ENCODE results near the gene TESMIN.

The TESMIN gene

DNA sequence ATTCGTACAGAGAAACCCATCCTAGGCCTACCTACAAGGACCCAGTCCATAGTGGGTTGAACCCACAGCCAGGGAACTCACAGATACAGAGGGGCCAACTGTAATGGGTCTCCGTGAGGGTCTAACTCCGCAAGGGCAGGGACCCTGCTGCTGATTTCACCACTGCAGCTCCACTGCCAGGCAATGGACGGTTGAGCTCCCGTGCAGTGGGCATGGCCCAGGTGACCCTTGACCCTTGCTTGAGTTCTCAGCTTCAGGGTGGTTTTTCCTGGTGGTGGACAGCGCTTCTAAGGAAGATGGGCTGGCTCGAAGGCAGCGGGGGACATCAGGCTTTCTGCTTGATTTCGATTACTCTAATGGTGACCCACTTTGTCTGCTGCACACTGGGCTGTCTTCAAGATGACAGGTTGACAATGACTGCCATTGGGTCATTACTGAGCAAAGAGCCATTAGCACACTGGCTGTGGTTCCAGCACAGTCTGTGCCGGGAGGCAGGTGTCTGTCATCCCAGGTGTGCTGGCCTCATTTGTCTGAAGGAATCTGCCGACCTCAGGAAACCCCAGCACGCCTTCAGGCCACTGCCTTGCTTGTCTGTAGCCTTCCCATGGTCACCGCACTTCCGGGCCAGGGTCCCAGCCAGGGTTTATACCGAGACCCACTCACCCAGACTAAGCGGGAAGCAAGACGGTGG, 70.6 kb downstream of the TESMIN start:
- no peak for DNase-seq

DNA sequence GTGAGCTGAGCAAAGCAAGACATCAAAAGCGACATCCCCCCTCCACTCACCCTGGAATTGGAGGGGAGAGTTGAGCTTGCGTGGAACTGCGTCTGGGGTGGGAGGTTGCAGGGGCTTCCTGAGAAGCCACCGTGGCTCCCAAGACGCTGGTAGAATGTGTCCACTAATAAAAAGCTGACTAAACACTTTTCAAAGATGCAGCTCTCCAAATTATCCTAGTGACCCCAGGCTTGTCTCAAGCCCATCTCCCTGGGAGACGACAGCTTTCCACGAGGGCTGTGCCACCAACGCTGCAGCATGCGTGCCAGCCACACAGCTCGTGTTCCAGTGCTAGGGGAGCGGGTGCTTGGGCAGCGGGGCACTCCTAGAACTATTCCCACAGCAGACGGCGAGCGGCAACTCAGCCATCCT, 73.3 kb downstream of the TESMIN start:
- DNase-seq = no peak

DNA sequence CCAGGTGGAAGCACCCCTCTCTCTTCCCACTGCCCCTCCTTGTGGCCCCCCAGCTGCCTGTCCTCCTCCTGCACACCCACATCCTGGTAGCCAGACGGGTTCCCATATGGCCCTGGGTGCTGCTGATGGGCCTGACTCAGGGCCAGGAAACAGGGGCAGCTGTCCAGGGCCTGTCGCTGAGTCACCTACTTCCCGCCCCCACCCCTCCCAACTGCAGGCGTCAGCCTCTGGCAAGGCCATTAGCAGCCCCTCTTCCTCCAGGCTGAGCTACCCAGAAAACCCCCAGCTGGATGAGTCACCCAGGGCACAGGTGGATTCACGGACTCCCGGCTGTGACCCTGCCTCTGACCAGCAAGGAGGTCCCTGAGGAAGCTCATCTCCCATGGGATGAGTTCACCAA, 73.9 kb downstream of the TESMIN start:
- DNase-seq = no peak

DNA sequence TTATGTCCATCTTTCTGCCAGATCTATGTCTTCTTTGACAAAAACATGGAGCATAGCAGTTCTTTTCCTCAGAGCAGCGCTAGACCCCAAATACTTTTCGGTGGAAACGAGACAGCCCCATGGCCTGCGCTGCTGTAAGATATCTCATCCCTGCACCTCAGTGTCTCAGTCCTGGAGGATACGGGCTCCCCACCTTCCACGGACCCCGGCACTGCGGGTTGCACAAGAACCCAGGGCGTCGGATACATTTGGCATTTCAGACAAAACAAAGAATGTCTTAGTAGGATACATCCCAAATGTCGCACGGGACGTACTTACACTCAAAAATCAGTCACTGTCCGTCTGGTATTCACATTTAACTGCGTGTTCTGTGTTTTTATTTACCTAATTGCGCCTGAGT, 76.9 kb downstream of the TESMIN start:
- DNase-seq = no peak

DNA sequence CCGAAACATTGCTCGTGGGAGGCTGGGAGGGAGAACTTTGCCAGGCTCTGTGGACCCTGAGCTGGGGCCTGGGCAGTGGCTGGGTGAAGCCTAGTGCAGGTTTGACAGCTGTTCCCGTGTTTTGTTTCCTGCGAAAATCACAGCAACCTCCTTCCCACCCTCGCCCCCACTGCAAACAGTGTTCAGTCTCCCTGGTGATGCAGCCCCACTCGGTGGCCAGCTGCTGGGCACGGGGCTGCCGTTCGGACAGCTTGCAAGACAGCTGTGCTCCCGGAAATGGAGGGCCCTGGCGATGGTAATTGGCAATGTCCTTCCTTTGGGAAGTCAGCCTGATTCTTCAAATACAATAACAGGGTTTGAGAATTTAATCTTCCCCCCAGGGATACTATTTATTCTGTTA, 77.3 kb downstream of the TESMIN start:
- no peak for DNase-seq

DNA sequence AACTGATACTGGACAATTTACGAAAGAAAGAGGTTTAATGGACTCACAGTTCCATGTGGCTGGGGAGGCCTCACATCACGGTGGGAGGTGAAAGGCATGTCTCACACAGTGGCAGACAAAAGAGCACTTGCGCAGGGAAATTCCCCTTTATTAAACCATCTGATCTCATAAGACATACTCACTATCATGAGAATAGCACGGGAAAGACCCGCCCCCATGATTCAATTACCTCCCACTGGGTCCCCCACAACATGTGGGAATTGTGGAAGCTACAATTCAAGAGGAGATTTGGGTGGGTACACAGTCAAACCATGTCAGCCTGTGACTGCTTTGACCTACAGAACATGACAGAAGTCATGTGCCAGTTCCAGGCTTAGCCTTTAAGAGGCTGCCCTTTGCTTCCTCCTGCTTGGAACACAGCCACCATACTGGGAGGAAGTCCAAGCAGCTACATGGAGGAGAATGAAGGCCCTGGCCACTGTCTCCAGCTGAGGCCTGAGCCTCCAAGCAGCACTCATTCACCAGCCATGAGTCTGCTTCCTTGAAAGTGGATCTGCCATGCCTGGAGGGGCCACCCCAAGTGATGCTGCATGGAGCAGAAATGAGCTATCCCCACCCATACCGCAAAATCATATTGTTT, 77.9 kb downstream of the TESMIN start:
- no peak for DNase-seq

DNA sequence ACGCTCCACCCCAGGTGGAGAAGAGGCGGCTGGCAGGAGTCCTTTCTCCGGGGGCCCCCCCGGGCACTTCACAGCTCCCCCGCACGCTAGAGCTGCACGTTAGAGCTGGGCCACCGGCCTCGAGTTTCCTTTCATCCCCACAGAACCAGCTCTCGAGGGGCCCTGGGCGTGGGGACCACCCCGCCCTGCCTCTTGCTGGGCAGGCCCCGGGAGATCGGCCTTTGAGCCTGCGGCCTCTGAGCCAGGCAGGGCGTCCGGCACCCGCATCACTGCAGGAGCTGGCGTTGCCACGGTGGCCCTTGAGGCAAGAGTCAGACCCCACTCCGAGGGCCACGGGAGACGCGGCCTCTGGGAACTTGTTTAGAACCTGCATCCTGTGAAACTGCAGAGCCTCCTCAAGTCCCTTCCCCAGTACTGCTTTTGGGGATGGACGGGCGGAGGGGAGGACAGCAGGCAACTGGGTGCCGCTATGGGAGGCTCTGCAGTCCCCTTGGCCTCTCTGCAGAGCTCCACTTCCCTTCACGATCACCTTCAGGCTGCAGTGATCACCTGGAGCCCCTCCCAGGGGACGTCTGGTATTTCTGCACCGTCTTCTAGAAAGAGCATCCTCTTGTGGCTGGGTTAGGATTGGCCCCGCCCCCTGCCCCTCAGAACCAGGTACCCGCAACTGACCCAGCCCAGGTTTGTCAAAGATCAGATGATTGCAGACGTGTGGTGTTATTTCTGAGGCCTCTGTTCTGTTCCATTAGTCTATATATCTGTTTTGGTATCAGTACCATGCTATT, 80.9 kb downstream of the TESMIN start:
- no peak for DNase-seq

DNA sequence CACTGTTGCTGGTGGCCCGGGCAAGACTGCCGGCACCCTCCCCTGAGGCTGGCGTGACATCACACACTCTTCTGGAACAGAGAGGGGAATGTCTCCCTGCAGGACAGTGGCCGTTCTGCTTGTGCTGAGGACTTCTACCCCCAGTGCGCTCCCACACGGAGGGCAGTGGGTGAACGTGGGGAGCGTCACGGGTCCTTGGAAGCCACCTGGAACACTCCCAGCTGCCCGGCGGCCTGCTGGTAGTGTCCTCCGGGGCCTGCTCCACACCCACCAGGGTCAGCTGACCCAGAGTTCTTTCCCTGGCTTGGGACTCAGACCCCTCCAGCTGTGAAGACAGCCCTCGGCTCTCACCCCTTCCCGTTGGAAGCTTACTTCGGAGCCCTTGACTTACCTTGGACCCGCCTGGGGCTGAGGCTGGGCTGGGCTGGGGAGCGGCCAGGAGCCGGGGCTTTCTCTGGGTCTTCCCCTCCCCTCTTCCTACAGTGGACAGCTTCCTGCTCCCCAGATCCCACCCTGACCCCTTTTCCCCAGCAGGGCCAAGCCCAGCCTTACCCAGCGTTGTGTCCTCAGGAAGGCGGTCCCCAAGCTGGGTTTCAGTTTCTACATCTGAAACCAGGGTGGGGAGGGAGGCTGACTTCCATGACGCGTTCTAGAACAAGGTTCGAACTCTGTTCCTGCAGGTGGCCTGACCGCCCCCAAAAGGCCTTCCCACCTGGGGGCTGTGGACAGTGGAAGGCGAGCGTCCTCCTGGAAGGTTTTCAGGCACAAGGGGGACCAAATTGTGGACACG, 81.8 kb downstream of the TESMIN start:
- DNase-seq = no peak

DNA sequence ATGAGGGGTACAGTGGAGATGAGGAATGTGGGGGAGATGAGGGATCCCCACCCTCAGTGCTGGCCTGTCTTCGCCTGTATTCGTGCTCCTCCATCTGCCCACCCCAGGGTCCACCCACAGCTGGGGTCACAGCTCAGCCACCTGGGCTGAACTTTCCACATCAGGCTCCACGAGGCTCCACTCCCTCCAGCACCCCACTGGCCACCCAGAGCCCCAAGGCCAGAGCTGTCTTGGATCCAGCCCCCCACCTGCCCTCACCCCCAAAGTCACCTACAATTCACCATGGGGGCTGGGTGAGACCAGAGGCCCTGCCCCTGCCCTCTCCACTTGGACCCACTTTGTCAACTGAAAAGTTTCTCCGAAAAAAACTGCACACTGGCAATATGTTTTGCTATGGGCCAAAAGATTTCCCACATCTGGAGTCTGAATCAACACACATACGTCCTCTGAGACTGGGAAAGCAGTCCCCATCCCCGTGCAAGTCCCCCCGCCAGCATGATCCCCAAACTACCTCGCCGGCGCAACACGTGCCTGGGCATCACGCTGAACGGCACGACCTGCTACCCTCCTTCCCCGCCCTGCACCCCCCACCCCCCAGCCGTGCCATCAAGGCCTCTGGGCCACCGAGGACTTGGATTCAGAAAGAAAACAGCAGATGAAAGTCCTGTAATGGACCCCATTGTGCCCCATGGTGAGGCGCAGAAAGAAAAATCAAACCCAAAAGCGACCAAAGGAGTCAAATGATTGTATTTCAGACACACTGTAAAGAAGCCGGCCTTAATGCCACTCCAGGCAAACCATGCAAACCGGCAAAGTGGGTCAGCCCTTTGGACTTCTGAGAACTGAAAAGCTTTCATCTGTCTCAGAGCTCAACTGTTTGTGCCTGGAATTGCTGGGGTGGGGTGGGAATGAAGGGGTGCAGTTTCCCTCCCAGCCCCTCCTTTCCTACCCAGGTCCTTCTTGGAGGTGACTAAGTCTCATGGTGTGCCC, 83.5 kb downstream of the TESMIN start:
- no peak for DNase-seq

DNA sequence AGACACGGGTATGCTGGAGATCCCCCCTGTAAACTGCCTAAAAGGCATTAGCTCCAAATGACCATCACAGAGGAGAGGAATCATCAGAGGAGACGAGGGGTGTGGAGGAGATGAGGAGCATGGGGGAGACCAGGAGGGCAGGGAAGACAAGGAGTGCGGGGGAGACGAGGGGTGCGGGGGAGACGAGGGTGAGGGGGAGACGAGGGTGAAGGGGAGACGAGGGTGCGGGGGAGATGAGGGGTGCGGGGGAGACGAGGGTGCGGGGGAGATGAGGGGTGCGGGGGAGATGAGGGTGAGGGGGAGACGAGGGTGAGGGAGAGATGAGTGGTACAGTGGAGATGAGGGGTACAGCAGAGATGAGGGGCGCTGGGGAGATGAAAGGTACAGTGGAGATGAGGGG, 84.5 kb downstream of the TESMIN start:
- no peak for DNase-seq

DNA sequence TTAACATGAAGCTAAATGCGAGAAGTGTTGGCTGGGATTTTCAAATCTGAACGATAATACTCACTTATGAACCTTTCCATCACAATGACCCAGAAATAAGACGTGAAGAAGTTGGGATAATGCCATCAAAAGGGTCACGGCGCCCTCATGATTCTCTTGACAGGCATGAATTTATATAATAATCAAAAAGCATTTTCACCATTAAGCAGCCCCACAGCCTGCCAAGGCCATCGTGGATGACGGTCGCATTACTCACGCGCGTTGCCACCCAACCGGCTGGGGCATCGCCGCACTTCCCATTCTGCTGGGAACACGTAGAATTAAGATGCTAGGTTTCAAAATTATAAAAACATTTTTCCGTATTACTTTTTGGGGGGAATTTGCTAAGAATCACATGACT, 85.9 kb downstream of the TESMIN start:
- DNase-seq = no peak

DNA sequence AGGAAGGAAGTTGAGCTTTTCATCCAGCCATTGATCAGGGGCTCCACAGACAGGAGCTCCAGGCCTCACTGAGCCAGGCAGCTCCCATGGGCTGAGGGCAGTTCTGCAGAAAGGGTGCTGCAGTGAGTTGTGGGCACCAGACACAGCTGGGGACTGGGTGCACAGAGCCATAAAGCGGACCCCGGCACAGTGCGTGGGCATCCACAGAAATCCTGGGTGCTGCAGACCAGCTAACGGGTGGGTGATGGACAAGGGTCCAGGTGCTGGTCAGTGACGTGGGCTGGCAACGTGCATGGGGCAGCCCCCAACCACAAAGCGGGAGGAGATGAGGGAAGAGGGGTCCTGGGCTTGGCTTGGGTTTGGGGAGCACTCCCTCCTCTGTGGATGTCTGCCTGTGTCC, 86.4 kb downstream of the TESMIN start:
- DNase-seq = no peak

DNA sequence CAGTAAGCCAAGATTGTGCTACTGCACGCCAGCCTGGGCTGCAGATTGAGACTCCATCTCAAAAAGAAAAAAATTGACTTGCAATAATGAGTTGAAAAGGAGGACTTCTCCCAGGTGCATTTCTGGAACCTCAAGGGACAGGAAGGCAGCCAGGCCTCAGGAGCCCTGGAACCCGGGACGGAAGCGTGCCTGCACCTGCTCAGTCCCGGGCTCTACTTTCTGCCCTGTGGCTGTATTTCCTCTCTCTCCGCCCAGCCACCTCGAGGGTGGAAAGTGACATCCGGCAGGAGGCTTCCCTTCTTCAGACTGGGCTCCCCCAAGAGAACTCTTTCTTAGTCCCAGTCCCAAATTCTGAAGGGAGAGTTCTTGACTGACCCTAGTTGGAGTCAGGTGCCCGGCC, 87.2 kb downstream of the TESMIN start:
- DNase-seq = no peak

DNA sequence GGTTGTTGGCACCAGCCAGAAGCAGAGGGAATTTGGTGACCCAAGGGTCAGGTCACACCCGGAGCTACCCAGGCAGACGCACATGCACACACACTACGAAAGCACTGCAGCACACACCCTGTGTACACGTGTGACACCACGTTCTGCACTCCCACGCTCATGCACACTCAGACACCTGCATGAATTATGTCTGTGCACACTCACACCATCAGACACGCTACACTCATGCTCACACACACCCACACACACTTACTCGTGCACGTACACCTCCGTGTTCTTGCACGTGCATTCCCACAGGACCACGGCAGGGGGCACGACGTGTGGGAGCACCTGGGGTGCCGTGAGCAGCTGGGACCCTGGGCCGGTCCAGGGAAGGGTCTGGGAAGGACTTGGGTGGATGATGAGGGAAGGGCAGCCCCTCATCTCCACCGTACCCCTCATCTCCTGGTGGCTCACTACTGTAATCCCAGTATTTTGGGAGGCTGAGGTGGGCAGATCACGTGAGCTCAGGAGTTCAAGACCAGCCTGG, 87.8 kb downstream of the TESMIN start:
- no peak for DNase-seq

DNA sequence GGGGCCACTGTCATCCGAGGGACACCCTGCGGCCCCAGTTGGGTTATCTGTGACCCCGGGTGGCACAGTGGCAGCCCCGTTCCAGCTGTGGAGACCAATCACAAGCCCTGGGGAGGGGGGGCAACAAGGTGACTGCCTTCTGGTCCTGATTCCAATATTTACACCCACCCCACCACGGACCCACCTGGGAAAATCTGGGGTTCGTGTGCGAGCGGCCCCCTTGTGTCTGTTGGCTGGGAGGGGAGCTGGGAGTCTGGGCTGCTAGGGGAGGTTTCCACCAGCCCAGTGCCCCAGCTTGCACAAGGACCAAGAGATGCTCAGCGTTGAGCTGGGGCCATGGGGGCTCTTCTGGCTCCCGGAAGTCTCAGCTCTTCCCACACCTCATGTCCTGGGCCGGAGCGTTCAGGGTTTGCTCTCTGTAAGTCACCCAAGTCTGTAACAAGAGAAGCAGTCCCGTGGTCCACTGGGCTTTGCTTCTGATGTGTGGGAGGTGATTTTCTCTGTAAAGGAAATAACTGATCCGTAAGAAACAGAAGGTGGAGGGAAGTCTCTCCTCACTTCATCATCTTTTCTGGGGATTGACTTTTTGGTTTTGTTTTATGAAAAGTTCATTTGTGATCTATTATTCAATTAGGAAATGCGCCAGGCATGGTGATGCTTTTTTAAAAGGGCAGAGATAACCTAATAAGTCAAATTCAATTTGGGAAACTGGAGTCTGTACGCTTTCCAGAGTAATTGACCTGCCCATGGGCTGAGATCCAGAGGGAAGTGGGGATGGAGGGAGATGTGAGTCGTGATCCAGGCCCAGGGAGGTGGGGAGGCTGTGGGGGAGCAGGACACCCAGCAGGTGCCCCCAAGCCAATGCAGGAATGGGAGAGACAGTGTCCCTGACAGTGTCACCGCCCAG, 89.4 kb downstream of the TESMIN start:
- no peak for DNase-seq

DNA sequence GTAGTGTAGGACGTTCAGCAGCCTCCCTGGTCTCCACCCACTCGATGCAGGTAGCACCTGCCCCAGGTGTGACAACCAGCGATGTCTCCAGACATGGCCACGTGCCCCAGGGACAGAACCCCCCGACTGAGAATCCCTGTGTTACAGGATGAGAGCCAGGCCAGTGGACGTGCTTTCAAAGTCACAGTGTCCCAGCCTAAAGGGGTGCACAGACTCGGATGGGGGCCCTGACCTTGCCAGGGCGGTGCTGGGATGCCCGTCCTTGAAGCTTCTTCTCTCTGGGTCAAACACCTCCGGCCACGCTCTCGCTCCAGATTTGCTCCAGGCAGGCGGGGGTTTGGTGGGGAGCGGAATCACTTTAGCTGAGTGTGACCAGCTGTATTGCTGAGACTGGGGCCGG, 90.3 kb downstream of the TESMIN start:
- DNase-seq = no peak

DNA sequence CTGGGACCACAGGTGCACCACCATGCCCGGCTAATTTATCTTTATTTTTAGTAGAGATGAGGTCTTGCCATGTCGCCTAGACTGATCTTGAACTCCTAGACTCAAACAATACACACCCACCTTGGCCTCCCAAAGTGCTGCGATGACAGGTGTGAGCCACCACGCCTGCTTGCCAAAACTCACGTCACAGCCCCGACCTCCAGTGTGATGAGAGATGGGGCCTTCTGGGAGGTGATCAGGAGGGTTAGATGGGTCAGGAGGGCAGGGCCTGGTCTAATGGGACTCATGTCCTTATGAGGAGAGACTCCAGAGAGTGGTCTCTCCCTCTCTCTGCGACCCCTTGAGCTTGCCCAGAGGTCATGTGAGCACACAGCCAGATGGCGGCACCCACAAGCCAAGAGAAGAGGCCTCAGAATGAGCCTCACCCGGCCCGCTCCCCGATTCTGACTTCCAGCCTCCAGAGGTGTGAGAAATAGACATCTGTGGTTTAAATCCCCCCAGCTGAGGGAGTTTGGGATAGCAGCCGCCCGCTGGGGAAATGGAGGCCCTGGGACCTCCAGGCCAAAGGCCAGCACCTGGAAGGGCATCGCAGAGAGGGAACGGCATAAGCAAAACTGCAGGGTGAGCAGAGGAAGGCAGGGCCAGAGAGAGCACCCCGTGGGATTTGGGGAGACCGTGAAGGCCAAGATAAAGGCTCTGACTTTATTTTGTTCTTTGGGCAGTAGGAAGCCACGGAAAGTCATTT, 91.1 kb downstream of the TESMIN start:
- no peak for DNase-seq

DNA sequence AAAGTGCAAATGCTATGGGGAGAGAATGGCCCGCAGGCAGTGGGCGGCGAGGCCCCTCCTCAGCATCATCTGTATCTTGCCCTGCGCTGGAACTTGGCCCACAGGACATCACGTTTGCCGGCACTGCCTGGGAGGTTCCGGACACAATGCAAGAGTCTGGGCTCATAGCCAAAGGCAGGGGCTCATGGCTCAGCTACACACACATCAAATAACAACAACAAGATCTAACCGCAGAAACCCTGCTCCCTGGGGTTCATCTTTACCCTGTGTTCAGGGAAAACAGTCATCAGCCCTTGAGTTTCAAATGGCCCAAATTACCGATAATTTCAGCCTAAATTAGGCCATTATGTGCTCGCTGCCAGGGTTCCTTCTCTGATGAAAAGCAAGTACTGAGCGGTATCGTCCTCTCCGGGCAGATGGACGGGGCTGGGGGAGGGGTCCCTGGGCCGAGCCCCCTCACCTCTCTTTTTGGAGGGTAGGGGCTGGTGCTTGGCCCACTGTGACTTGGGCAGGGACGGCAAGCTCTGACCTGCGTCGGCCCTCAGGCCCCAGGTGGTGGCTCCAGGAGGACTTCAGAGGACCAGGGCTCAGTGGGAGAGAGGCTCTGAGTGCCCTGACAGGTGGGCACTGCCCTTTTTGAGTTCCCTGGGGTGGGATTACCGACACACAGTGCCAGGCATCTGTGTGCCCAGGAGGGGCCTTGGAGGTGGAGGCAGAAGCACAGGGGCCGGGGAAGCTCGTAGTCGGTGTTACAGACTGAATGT, 92.0 kb downstream of the TESMIN start:
- DNase-seq = no peak

DNA sequence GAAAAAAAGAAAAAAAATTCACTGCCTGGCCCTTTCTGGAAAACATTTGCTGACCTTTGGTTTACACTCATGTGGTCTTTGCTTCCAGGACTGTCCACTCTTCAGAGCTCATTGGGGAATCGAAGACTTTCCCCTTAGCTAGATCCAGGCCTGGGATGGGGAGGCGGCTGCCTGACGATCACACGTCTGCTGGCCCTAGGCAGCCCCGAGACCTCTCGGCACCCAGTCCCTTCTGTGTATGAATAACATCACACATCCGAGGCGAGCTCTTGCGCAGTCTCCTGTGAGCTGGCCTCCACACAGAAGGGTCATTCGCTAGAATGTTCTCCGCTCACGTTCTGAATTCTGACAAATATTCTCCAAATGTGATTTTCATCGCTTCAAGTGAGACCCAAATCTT, 92.7 kb downstream of the TESMIN start:
- DNase-seq = no peak

Data from NCI-H526 treated with DMSO at 0.1 percent for 48 hours (cell line).